GM21447 (cell line): ENCODE data around the gene FAM193A.
"Not testable (repeated sequence)": the region's sequence is repeated elsewhere in the genome, so short reads cannot be mapped to it uniquely, and the experiment has no call there.

Source experiments
- ATAC-seq: cut with Tn5 transposase; IDR thresholded peaks from one replicate; pipeline ENCODE4 v1.9.1; 2021; ENCODE audit not compliant: unreplicated experiment

FAM193A gene

DNA sequence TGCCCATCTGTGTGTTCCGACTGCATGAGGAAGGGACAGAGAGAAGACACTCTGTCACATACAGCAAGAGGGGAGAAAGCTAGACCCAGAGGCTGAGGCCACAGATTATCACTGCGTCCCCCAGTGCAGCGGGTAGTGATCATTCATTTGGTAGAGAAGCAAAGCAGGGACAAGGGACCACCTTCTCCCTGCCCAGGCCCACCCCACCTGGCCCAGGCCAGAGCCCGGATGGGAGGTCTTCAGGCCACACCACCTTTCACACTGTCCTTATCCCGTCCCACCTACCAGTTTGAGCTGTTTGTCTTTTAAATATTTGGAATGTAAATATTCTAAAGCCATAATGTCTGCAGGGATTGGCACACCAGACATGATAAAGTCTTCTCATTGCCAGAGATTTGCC, 209.1 kb downstream of the FAM193A start:
- ATAC-seq, result no peak

DNA sequence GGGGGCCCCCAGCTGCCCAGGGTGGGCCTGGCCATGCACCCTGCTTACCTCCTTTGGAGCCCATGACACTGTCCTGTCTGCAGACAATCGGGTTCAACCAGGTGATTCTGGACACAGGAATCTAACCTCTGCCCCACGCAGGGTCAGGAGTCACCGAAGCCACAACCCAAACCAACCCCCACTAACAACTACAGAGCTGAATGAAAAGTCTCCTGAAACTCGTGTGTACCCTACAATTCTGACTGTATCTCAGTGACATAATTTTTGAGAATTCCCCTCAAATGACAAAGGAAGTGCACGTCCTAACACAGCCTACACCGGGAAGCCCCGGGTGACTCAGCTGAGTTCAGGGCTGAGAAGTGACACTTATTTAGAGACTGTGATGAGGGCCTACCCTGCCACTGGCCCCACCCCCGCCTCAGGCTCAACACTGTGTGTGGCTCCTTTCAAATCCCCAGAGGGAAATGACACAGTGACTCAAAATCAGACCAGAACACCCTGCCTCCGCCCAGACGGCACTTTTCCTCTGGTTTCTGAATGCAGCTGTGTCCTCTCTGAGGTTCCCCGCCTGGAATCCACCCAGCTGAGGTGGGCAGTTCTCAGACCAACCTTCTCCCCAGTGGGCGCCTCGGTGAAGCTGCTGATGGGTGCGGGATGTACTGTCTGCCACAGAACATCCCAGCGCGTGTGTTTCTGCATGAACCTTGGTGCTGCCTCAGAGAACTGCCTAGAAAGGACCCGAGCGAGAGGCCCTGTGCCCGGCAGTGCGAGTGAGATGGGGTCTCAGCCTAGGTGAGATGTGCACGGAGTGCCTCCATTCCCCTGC, 209.7 kb downstream of the FAM193A start:
- peak; percentile 85 for ATAC-seq

DNA sequence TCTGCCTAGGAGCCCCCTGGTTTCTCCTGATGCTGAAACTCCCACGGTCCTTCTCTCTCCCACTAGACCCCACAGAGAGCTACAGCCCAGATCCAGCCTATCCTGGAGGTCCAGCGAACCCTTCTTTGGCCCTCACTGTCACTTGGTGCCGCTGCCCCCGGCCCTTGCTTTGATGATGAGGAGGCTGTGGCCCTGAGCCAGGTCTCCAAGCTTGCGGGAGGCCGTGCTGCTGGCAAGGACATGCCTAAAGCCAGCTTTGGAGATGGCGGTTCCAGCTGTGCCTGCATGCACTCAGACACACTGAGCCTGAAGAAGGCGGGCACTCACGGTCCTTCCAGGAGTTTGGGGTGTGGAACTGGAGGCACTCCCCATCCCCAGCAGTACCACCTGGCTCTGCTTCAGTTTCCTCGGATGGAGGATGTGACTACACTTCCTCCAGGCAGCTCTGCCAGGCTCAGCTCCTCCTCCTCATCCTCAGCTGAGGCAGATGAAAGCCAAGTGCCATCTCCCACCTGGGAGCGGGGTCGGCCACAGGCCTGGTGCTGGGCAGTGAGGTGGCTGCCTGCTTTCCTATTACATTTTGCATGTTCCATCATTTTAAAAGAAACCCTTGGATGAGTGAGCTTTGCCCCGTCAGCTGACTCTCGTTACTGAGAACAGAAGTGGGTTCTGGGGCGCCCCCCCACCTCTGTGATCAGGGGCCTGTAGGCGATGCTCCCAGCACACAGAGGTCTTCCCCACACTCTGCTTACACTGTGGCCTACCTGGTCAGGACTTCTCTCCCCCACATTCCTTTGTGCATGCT, 210.6 kb downstream of the FAM193A start:
- ATAC-seq, result no peak

DNA sequence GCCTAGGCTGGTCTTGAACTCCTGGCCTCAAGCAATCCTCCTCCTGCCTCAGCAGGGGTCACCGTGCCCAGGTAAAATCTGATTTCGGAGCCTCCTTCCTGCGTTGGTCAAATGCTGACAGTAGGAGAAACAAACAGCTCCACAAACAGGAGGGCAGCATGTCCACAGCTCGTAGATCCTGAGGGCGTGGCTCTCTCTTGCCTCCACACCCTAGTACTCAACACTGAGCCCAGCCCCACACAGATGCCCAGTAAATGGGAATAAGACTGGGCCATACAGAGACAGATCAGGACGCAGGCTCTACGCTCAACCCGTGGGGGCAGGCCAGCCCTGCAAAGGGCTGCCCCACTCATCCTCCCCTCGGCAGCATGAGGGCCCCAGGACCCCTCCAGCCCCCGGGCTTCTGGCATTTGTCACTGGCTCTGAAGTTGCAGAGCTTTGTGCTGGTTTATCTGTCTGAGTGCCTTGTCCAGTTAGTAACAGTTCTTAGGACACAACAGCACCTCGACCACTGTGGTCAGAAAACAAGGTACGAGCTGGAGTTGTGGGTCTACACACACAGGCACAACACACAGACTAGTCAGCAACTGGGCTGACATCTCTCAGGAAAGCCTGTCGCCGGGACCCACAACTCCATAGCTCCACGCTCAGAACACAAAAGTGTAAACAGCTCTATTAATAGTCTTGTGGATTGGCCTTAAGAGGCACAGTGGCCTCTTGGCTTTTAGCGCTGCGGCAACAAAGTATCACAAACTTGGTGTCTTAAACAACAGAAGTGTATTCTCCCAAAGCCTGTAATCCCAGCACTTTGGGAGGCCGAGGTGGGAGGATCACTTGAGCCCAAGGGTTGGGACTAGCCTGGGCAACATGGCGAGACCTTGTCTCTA, 214.5 kb downstream of the FAM193A start:
- ATAC-seq, result no peak

DNA sequence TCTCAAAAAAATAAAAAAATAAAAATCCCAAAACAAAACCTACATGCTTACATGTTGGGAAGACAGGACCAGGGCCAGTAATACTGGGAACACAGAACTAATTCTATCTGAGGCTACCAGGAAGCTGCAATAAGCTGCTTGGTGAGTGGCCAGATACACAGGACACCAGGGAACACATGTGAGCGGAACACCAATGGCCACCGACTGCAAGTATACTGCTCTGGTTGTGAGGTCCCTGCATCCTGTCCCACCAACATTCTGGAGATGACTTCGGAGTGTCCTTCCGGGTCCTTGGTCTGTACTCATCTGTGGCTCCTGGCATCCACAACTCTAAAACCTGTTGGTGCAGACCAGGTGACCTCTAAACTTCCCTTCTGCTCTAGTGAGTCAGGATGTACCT, 217.0 kb downstream of the FAM193A start:
- ATAC-seq, result no peak

DNA sequence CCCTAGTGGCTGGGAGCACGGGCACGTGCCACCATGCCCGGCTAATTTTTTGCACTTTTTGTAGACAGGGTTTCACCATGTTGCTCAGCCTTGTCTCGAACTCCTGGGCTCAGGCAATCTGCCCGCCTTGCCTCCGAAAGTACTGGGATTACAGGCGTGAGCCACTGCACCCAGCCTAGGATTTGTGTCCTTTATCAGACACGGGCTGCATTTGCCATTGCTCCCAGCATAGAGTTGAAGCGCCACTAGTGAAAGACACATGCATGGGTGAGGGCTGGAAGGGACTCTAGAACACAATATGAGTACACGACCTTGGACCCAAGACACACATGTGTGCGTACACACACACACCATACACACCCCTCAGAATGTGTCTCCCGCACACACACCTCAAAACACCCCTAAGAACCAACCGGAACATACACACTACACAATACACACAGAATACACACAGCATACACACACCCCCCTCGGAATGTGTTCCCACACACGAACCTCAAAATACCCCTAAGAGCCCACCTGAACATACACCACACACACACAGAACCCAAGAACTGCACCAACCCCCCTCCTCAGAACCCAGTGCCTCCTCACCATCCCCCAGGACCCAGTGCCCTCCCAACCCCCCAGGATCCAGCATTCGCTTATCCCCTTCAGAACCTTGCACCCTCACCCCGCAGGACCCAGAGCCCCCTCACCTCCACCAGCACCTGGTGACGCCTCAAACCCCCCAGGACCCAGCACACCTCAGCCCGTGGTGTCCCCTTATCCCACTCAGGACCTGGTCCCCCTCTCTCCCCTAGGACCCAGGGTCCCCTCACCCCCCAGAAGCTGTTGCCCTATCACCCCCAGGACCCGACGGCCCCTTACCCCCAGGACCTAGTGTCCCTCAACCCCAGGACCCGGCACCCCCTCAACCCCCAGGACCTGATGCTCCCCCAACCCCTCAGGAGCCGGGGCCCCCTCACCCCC, 218.7 kb downstream of the FAM193A start:
- ATAC-seq, result no peak

DNA sequence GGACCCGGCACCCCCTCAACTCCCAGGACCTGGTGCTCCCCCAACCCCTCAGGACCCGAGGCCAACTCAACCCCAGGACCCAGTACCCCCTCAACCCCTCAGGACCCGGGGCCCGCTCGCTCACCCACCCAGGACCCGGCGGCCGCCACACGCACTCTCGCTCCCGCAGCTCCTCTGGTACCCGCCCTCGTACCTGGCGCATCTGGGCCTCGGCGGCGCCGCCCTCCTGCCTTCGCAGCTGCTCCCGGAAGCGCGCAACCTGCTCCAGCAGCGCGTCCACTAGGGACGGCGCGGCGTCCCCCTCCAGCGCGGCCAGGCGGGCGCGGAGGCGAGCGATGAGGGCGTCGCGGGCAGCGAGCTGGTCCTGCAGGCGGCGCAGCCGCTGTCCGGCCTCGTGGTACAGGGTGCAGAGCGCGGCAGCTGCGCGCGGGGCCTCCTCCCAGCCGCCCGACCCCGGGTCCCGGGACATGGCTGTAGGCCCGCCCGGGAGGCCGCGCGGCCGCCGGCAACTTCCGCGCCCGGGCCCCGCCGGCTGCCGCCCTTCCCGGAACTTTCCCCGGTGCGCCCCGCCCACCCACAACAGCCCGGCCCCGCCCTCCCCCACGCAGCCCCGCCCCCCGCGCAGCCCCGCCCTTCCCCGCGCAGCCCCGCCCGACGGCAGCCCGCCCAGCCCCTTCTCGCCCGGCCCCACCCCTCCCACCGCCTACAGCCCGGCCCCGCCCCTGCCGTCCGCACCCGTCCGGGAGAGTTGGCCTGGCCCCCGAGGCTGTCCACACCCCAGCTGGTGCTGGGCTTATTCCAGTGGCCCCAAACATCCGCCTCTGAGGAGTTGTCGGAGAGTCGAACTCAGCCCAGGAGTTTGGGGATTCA, 219.6 kb downstream of the FAM193A start, which contains the start of gene TNIP2:
Gene TNIP2, minus strand, starts transcription at position 516 of the 870 bp plus-strand sequence. Its CDS starts 47 bp downstream, at position 469.
- peak; percentile 58 for ATAC-seq

DNA sequence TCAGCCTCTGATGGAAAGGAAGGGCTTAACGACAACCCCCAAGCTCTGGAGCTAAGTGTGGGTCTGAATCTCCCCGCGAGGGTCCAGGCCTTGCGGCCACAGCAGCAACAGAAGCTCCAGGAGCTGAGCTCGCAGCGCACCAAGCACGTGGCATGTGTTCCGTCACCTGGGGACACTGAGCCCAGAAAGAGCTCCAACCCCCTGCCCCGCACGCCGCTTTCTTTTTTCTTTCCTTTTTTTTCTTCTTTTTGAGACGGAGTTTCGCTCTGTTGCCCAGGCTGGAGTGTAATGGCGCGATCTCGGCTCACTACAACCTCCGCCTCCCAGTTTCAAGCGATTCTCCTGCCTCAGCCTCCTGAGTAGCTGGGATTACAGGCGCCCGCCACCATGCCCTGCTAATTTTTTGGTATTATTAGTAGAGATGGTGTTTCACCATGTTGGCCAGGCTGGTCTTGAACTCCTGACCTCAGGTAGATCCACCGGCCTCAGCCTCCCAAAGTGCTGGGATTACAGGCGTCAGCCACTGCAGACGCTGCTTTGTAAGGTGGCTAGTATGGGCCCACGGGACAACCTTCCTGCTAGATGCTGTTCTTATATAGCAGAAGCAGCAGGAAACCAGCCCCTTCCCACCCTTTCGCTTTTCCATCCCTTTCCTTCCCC, 220.4 kb downstream of the FAM193A start:
- ATAC-seq, result no peak

DNA sequence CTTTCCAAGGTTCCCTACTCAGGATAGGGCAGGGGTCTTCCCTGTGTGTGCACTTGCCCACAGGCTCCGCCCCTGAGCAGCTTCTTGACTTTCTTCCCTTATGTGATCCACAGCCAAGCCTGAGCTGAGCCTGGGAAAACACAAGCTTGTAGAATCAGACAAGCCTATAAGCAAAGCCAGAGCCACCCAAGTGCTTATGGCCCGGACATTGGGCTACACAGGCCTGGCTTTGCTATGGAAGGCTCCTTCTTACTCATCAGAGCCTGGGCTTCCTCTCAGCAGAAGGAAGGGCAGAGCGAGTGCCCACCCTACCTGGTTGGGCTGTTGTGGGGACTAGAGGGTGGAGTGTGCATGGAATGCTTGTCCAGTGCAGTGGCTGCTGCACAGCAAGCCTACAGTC, 221.0 kb downstream of the FAM193A start:
- ATAC-seq, result no peak

DNA sequence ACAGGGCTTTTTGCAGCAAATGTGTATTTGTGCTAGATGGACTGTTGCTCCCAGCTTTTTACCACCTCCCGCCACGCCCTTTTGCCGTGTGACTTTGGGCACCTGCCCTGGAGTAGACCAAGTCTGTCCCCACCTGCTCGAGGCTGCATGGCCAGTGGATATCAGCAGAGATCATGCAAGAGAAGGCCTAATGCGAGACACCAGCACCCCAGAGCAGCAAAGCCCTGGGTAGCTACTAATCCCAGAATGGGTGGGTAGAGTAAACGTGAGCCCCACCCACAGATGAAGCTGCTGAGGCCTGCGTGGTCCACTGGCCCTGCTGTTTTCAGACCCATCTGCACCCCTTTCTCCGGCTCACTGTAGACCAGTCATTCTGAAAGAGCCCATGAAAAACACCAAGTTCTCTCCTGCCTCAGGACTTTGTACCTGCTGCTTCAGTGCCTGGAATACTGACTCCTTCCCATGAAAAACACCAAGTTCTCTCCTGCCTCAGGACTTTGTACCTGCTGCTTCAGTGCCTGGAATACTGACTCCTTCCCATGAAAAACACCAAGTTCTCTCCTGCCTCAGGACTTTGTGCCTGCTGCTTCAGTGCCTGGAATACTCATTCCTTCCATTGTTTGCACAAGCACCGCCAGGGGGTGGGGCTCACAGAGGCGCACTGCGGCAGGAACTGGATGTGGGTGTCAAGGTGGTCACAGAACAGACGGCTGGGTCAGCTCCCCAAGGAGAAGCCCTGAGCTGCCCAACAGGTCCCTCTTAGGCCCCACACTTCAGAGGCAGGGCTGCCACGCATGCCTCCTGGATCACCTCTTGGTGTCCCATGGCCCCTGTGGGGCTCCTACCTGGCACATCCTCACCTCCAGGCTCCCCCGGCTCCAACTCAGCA, 224.8 kb downstream of the FAM193A start:
- ATAC-seq, result no peak

DNA sequence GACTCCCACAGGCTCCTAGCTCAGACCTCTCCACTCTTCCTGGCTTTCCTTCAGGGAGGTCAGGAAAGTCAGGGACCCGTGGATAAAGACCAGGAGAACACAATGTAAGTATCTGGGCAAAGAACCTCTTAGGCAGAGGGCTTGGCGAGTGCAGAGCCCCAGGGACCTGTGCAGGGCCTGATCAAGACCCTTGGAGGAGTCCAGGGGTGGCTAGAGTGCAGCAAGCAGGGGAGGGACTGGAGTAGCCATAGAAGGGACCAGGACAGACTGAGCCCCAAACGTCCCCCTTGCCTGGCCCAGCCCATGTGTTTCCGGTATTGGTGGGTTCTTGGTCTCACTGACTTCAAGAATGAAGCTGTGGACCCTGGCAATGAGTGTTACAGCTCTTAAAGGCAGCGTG, 225.6 kb downstream of the FAM193A start:
- no peak for ATAC-seq

DNA sequence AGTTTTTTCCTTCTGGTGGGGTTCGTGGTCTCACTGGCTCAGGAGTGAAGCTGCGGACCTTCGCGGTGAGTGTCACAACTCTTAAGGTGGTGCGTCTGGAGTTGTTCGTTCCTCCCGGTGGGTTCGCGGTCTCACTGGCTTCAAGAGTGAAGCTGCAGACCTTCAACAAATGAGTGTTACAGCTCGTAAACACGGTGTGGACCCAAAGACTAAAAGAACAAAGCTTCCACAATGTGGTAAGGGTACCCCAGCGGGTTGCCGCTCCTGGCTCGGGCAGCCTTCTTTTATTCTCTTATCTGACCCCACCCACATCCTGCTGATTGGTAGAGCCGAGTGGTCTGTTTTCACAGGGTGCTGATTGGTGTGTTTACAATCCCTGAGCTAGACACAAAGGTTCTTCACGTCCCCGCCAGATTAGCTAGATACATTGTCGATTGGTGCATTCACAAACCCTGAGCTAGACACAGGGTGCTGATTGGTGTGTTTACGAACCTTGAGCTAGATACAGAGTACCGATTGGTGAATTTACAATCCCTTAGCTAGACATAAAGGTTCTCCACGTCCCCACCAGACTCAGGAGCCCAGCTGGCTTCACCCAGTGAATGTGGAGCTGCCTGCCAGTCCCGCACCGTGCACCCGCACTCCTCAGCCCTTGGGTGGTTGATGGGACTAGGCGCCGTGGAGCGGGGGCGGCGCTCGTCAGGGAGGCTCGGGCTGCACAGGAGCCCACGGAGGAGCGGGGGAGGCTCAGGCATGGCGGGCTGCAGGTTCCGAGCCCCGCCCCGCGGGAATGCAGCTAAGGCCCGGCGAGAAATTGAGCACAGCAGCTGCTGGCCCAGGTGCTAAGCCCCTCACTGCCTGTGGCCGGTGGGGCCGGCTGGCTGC, 226.3 kb downstream of the FAM193A start:
- ATAC-seq, result not testable (repeated sequence)

DNA sequence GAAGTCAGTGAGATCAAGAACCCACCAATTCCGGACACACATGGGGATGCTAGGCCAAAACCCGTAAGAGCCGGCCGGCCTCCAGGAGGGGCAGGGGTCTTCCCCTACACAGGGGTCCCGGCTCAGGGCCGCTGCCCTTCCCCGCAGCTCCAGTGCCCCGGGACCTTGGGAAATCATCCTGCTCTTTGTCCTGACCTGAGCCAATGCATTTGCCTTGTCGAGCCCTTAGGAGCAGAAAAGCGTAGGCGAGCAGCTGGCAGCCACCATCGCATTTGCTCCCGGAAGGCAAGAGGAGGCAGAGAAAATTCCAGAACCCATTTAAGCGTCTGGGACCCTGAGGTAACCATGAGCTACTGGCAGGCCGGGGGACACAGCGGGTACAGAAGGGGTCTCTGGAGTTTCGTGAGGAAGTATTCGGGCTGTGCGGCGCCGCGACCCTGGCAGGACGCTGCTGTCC, 227.1 kb downstream of the FAM193A start:
- no peak for ATAC-seq

DNA sequence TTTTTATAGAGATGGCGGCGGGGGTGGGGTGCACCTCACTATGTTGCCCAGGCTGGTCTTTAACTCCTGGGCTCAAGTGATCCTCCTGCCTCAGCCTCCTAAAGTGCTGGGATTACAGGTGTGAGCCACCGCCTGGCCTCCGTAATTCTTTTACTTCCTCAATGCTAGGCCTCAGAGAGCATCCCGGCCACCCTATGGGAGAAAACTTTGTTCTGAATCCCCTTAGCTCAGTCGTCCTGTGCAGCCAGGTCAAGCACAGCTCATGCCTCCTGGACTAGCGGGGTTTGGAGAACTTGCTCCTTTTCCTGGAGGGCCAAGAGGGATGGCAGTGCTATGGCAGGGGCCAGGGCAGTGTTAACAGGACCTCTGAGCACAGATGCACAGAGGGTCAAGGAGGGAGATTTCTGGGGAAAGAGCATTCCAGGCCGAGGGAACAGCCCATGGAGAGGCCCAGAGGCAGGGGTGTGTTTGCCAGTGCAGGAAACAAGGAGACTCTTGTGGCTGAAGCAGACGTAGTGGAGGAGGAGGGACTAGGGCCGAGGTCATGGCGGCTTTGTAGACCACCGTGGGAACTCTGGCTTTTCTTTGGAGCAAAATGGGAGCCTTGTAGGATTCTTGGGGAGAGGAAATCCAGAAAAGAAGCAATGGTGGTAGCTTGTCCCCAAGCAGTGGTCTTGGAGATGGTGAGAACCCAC, 229.5 kb downstream of the FAM193A start:
- ATAC-seq, result no peak

DNA sequence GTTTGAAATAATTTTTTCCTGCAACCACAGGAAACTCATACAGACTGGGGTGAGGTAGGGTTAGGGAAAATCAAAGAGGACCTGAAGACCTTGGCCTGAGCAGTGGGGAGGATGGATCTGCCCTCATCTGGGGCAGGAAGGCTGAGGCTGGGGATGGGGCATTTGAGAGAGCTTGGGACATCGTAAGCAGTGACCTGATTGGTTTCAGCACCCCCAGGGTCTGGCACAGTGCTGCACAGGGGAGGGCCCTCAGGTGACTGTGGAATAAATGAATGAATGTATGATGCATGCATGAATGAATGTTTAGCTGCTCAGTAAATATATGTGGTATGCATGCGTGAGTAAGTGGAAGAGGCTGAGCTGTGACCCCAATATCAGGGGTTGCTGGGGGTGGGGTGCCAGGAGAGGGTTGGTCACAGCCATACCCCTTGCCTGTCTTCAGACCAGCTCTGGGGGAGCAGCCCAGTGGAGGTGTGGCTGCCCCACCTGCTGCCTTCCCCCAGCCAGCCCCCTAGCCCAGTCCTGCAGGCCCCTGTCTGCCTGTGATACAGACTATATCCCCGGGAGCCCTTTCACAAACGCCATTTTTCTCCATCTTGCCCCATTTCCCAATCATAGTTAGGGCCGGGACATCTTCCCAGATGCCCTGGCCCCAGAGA, 230.7 kb downstream of the FAM193A start:
- ATAC-seq, result no peak
